GM12872 (cell line): Measurements from ENCODE around the gene PPM1H.

ENCODE experiments used
- TF ChIP-seq, protein P1 (sequence below): IDR thresholded peaks from 3 replicates; pipeline ENCODE4 v1.5.1; 2011; ENCODE audit warnings: low read depth, mild to moderate bottlenecking, low read length, moderate library complexity; ENCODE audit not compliant: insufficient read depth

PPM1H gene

DNA sequence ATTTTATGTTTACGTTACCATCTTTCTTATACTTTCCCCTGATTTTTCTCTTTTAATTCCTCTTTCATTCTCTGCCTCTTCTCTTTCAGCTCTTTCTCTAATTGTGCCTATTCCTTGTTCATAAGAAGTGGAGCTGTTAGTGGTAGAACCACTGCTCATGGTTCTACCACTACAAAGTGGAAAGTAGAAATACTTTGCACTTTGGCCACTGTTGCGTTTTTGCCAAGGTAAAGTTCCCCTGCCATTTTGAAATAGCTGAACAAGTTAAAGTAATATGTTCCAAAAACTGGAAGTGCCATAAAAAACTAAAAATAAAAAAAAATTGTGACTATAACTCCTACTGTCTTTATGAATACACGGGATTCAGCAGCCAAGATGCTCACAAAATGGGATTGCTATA is 337.7 kb downstream of the PPM1H start:
- TF ChIP-seq, protein P1, sequence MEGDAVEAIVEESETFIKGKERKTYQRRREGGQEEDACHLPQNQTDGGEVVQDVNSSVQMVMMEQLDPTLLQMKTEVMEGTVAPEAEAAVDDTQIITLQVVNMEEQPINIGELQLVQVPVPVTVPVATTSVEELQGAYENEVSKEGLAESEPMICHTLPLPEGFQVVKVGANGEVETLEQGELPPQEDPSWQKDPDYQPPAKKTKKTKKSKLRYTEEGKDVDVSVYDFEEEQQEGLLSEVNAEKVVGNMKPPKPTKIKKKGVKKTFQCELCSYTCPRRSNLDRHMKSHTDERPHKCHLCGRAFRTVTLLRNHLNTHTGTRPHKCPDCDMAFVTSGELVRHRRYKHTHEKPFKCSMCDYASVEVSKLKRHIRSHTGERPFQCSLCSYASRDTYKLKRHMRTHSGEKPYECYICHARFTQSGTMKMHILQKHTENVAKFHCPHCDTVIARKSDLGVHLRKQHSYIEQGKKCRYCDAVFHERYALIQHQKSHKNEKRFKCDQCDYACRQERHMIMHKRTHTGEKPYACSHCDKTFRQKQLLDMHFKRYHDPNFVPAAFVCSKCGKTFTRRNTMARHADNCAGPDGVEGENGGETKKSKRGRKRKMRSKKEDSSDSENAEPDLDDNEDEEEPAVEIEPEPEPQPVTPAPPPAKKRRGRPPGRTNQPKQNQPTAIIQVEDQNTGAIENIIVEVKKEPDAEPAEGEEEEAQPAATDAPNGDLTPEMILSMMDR = no peak
